Activated CD4-positive, CD25-positive, alpha-beta regulatory T cell treated with anti-CD3 and anti-CD28 coated beads, Interleukin-2, amount 50 U/mL, for 72 hours (primary cell): ENCODE measurements around the gene SEC14L3.

Source experiments
- DNase-seq: peaks from one replicate; pipeline ENCODE4 v3.0.0; 2021

Gene SEC14L3

DNA sequence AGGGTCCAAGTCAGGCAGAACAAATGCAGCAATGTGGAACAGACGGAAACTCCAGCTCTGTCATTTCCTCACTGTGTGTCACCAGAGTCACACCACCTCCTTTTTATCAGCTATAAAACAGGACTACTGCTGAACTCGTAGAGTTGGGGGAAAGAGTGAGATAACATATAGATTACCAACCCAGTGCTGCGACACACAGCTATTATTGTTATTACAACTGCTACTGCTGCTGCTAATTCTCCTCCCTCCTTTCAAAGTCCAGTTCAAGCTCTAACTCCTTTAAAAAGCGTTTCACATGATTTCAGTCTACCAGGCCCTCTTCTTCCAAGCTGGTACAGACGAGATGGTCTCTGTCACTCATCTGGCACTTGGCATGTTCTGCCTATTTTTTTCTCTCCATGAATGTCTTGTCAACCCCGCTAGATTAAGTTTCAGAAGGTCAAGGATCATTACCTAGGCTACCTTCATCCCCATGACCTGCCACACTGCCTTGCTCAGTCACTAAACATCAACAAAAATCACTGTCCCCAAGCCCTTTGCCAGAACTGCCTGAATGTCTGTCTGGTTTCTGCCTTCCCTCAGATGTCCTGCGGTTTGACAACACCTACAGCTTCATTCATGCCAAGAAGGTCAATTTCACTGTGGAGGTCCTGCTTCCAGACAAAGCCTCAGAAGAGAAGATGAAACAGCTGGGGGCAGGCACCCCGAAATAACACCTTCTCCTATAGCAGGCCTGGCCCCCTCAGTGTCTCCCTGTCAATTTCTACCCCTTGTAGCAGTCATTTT lies 49.9 kb downstream of the SEC14L3 start:
- no peak for DNase-seq

DNA sequence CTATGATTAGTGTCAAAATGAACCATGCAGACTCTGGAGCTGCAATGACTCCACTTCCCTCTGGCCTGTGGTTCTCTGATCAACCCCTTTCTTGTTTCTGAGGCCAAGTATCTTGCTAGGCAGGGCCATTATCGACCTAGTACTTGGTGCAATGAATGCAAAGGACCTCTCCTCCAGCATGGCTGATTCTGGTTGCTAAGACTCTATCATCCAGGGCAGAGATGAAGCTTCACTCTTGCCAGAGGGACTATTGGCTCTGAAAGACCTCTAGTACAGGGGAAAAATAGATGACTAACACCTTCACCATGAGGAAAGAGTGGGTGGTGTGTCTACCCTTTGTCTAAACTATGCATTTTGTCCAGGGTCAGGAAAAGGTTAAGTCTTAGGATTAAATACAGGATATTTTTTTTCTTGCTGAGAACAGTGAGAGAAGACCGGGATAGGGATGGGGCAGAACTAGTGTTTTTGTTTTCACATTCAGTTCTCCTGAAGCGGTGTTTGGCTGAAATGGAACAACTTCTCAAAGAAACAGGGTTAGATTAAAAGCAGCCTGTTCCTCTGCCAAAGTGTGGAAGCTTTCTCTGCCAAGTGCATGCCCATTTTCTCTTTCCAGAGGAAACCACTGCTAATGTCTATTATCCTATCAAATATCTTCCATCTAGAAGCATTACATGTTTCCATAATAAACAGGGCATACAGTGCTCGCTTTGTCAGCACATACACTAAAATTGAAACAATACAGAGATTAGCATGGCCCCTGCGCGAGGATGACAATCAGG lies 51.3 kb downstream of the SEC14L3 start:
- DNase-seq, result no peak

DNA sequence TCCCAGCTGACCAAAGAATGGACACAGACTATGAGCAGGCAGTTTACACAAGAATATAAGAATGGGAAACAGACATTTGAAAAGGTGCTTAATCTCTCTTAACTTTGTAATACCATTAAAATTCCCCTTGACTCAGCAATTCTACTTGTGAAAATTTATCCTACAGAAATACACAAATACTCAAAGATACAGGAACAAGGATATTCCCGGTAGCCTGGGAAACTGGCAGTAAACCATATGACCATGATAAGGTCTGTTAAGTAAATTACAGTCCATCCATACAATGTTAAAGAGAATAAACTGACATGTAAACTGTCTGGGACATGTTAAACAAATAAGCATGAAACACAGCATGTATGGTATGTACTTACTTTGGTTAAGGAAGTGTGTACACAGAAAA lies 55.0 kb downstream of the SEC14L3 start:
- no peak for DNase-seq

DNA sequence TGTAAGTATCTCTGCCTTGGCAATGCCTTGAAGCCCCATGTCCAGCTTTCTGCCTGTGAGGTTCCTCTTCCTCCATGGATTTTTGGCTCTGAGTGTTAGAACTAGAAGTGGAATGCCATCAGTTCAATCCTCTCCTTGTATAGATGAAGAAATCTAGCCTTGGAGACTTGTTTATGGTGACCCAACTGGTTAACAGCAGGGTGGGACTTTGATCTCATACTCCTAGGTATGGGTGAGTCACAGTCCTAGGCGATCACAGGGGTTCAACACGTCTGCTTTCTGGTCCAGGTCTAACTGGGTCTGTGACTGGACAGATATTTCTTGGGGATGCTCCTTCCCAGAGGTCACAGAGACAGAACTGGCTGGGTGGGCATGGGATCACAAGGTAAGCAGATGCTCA lies 55.4 kb downstream of the SEC14L3 start:
- no peak for DNase-seq

DNA sequence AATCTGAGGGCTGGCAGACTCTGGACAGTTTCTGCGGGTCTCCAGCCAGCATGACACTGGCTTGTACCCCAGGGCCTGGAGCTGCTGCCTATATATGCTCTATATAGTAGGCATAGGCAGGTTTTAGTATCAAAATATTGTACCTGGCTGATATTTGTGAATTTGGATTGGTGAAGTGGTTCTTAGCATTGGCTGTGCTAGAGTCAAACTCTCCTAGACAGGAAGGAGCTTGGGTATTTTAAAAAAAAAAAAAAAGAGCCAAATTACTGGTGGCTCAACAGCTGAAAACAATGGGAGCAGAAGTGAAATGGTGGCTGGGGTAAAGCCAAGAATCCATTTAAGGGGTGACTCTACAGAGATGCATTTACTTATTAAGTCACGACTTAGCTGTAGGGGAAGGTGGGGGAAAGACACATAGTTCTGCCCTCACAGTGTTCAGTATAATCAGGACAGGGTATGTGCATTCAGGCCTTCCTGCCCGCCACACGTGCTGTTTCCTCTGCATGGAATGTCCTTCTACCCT lies 57.2 kb downstream of the SEC14L3 start:
- DNase-seq, result no peak

DNA sequence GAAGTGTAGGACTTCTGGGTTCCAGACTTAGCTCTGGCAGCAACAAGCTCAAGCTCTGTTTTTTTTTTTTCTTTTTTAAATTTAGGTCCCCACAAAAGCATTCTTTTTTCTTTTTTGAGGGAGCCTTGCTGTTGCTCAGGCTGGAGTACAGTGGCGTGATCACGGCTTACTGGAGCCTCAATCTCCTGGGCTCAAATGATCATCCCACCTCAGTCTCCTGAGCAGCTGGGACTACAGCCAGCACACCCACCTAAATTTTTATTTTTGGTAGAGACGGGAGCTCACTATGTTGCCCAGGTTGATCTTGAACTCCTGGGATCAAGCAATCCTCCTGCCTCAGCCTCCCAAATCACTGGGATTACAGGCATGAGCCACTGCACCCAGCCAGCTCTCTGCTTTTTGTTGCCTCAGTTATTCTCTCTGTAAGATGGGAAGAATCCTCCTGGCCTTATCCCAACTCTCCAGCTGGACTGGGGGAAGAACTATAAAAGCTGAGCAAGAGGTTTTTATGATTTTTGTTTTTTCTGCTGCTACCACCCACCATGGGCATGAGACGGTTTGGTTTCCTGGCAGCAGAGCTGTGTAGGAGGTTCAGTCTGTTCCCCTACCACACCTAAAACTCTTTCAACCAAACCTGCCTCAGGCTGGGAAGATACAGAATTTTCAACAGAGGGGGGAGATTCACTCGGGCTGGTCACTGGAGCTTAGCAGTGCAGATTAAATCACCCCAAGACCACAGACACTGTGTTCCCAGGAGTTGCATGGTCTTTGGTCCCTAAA lies 57.9 kb downstream of the SEC14L3 start:
- no peak for DNase-seq

DNA sequence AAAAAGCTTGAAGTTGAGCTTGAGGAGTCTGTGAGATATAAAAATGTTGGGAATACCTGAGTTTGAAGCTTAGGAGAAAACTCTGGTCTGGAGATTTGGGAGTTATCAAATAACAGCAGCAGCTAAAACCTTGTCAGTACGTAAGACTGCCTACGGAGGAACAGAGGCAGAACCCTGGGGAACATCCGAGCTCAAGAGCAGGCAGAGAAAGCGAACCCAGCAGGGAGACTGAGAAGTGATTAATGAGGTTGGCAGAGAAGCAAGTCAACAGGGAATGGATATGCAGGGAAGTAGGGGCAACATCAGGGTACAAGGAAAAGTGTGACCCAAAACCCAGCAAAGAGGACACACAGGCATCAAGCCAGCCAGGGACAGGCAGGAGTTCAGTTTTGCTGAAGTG lies 58.8 kb downstream of the SEC14L3 start:
- DNase-seq, result no peak

DNA sequence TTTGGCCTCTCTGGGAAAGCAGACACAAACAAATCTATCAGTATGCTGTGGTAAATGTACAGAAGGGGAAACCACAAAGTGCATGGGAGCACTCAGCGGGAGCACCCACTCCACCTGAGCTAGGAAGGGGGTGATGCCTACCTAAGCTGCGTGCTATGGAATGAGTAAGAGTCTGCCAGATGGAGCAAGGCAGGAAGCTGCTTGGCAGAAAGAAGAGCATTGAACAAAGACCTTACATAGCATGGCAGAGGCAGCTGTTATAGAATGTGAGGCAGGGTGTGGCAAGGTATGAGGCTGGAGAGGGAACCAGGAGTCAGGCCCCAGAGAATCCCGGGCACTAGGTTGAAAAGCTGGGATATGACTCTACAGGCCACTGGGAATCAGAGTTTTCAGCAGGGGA lies 60.0 kb downstream of the SEC14L3 start:
- DNase-seq, result no peak
